Head of caudate nucleus (tissue), 42 donors: ENCODE results near the gene PRSS50.
"Not testable (repeated sequence)": the region's sequence is repeated elsewhere in the genome, so short reads cannot be mapped to it uniquely, and the experiment has no call there.

Source experiments
- DNase-seq, 42 donors: peaks; one replicate each; pipeline versions ENCODE4 v3.0.0 to v3.0.0-alpha.2; 2020 to 2021; ENCODE audit warnings: mixed read lengths in 7 of 42
- intact Hi-C: fragments of 100-400 bp; cut with DNase I; formaldehyde crosslinking; loops from one replicate; pipeline ENCODE4 v1.15.0; 2022

The PRSS50 gene, protein sequence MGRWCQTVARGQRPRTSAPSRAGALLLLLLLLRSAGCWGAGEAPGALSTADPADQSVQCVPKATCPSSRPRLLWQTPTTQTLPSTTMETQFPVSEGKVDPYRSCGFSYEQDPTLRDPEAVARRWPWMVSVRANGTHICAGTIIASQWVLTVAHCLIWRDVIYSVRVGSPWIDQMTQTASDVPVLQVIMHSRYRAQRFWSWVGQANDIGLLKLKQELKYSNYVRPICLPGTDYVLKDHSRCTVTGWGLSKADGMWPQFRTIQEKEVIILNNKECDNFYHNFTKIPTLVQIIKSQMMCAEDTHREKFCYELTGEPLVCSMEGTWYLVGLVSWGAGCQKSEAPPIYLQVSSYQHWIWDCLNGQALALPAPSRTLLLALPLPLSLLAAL

DNA sequence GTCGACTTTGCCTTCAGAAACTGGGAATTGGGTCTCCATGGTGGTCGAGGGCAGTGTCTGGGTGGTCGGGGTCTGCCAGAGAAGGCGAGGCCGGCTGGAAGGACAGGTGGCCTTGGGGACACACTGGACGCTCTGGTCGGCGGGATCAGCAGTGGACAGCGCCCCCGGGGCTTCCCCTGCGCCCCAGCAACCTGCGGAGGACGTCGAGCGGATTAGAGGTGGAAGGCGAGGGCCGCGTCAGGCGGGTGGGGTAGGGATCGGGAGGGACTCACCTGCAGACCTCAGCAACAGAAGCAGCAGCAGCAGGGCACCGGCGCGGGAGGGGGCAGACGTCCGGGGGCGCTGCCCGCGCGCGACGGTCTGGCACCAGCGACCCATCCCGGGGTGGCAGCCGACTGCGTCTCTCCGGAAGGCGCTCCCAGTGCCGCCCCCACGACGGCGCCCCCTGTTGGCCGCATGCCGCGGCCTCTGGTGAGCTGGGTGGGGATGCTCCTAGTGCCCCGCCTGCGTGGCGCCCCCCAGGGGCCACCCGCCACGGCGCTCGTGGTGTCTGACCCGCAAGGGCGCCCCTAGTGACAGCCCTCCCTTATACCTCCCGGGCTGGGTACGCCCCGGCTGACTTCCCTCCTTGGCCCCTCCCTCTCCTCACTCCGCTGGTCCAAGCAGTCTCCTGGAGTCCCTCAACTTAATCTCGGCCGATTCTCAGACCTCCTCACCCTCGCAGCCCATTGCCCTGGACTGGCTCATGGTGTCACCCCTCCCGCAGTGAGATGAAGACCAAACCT is at the start of gene PRSS50:
PRSS50 (minus strand) TSS at position 423 of the 785 bp plus-strand sequence; CDS start at position 378, 45 bp downstream.
- DNase-seq = peak in 17 of 42 donors; percentile 2 to 36 (median 10)
- intact Hi-C loops = no loop called here

DNA sequence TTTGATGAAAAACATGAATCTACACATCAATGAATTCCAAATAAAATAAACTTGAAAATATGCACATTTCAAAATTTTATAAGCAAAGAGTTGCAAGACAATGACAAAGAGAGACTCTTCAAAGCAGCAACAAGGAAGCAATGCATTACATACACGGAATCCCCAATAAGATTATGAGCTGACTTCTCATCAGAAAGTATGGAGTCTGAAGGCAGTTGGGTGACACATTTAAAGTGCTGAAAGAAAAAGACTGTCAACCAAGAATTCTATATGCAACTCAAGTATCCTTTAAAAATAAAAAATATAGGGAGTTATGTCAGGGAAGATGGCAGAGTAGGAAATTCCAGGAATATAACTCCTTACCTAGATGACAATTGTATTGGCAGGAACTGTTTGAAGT is 46.5 kb upstream of the PRSS50 start:
- no peak for DNase-seq
- intact Hi-C loops = no loop called here

DNA sequence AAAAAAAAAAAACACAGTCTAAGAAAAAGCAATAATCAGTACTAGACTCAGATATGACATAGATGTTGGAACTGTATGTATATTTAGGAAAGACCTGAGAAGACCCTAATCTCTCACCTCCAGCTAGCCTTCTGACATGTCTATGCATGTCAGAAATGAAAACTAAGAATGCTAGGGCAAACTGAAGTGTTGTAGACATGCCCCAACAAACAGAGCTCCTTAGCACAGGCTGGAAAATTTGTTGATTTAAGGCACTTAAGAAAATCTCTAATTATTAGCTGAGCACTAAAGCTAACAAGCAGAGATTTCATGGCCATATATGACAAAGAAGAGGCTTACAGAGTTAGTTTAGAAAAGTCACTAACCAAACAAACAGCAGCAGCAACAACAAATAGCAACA is 45.5 kb upstream of the PRSS50 start:
- intact Hi-C loops = no loop called here
- DNase-seq = no peak

DNA sequence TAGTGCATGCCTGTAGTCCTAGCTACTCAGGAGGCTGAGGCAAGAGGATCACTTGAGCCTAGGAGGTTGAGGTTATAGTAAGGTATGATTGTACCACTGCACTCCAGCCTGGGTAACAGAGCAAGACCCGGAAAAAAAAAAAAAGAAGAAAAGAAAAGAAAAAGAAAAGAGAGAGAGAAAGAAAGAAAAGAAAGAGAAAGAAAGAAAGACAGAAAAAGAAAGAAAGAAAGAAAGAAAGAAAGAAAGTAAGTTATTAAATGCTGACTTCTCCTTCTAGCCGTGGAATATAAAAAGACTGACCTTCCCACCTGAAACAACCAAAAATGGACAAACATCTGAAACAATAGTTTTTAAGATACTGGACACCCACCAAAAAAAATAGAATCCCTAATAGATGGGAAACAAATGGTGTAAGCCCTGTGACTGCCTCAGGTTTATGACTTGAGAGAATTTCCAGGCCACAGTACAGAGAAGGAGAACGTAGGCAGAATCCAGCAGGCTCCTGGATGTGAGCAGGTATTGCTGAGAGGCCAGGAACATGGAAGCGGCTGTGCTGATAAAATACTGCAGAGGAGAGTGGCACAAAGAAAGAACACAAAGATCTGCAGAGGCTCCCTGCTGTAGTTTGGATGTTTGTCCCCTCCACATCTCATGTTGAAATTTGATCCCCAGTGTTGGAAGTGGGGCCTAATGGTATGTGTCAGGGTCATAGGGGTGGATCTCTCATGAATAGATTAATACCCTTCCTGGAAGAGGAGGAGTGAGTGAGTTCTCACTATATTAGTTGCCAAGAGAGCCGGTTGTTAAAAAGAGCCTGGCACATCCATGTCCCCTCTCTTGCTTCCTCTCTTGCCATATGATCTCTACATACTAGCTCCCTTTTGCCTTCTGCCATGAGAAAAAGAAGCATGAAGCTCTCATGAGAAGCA is 41.8 kb upstream of the PRSS50 start:
- DNase-seq = no peak
- intact Hi-C loops = no loop called here

DNA sequence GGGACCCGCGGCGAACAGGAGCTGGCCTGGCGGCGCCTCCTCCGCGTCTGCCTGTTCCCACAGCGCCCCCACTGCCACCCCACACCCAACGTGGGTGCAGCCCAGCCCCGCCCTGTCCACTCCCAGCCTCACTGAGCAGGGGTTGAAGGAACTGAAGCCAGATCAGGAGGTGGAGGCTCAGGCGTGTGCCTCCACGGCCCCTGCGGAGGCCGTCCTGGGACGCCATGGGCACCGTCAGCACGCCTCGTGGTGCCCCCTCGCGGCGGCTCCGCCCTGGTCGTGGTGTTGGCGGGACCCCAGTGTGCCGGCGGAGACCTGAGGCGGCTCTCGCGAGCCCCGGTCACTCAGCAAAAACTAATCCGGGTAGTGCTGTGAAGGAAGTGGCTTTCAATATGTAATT is 39.0 kb upstream of the PRSS50 start:
- no peak for DNase-seq
- intact Hi-C loops = no loop called here

DNA sequence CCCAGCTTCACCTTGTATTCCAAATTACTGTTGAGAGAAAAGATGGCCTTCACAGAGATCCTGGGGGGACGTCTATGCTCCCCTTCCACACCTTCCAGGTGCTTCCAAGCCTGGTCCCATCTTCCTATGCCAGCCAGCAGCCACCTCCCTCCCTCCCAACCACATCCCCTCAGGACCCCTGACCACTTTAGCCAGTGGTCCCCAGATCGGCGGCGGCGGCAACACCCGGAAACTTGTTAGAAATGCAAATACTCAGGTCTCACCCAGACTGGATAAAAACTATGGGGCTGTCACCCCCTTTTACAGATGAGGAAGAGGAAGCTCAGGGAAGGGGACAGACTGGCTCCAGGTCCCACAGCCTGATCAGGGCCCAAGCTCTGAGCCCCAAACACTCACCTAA is 38.0 kb upstream of the PRSS50 start:
- DNase-seq = no peak
- intact Hi-C loops = no loop called here

DNA sequence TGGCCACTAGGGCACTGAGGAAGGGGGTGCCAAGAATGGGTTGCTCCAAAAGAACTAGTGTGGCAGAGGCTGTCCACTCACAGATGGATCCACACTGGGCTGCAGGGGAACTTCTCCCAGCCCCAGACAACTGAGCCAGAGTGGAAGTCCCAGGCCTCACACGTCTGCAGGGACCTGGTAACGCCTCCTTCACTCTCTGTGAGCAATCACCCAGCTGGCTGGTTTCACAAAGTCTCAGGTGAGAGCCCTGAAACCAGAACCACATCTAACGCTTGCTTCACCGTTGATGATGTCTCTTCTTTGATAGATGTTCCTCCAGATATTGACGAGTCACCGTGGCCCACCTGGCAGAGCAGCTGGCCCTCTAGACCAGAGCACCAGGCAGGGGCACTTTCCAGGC is 35.5 kb upstream of the PRSS50 start:
- DNase-seq, intact Hi-C loops: not testable (repeated sequence)

DNA sequence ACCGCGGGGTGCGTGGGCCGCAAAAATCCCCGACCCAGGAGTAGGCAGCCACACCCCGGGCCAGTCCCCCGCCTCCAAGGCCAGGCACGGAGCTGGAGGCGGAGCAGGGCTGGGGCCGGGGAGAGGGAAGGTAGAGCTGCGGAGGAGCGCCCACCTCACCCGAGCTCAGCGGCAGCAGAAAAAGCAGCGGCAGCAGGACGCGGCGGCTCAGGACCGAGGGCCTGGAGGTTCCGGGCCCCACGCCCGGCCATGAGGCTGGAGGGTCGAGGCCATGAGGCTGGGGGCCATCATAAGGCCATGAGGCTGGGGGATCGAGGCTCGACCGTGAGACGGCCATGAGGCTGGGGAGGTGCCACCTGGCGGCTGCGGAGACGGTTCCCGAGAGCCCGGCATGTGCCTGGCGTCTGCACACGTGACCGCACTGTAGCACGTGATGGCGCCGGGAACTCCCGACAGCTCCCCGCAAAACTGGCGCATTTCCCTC is 32.9 kb upstream of the PRSS50 start:
- DNase-seq = no peak
- intact Hi-C loops = no loop called here

DNA sequence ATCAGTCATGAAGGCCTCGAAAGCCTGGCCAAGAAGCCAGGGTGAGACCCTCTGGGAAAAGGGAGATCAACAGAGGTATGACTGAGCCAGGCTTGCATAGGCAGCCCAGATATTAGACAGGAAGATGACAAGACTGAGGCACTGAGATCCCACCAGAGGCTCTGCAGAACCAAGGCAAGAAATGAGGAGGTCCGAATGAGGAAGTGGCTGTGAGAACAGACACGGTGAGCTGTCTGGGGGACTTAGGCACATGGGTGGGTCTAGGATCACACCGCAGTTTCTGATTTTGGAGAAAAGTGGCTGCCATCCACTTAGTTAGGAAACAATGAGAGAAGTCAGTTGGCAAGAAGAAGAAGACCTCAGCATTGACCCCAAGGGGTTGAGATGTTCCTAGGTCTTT is 31.5 kb upstream of the PRSS50 start:
- DNase-seq = peak in 1 of 42 donors; percentile 7
- intact Hi-C loops = no loop called here

DNA sequence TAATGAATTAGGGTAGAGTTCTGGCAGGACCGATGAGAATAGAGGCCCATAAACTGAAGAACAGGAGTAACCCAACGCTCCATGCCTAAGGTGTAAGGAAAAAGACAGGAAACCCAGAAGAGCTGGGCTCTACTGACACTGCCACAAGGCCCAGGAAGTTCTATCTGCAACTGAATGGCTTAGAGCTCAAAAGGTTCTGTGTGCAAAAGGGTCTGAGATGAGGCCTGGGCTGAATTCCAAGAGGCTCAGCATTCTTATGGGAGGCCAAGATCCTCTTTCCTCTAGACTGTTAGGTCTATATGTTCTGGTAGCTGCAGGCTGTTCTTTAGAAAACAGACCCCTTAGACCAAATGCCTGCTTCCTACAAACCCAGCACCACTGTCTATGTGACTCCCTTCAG is 30.5 kb upstream of the PRSS50 start:
- intact Hi-C loops = no loop called here
- DNase-seq = no peak

DNA sequence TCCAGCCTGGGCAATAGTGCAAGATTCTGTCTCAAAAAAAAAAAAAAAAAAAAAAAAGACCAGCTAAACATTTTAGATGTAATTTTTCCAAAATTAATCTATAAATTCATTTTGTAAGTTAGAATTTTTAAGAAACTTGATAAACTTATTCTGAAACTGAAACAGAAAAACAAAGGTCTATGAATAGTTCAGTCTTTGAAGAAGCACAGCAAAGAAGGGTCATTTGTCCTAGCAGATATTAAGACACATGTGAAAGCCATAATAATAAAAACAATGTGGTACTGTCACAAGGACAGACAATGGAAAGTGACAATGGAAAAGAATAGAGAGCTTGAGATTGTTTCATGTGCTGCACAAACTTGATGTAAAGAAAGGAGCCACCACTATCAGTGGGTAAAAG is 29.0 kb upstream of the PRSS50 start:
- intact Hi-C loops = no loop called here
- no peak for DNase-seq

DNA sequence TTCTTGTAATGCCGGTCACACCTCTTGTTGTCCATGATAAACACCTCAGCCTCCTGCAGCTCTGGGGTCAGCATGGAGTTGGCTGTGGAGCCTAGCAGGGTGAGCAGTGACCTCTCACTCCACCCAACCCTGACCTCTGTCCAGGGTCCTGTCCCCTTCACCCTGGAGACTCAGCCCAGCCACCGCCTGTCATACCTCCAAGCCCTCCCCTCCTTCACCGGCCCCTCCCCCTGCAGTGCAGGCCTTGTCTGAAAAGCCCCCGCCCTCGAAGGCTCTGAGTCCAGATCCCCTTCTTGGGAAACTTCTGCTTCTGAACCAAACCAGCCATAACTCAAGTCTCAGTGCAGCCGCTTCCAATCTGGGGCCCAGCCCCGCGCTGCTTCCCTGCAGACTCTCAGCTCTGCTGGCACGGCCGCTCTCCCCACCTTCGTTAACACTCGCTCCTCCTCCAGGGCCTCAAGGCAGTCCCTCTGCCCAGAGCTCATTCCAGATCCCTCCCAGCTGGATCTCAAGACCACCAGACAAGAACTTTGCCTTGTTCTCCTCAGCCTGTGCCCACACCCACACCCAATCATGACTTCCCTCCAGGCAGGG is 25.4 kb upstream of the PRSS50 start:
- intact Hi-C loops = no loop called here
- DNase-seq = peak in 1 of 42 donors; percentile 13

DNA sequence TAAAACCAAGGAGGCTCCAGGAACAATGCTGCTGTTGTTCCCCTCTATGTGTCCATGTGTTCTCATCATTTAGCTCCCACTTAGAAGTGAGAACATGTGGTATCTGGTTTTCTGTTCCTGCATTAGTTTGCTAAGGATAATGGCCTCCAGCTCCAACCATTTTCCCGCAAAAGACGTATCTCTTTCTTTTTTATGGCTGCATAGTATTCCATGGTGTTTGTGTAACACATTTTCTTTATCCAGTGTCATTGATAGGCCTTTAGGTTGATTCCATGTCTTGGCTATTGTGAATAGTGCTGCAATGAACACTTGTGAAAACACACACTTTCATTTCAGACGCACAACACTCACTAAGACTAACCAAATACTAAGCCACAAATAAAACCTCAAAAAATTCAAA is 21.9 kb upstream of the PRSS50 start:
- intact Hi-C loops, DNase-seq: not testable (repeated sequence)

DNA sequence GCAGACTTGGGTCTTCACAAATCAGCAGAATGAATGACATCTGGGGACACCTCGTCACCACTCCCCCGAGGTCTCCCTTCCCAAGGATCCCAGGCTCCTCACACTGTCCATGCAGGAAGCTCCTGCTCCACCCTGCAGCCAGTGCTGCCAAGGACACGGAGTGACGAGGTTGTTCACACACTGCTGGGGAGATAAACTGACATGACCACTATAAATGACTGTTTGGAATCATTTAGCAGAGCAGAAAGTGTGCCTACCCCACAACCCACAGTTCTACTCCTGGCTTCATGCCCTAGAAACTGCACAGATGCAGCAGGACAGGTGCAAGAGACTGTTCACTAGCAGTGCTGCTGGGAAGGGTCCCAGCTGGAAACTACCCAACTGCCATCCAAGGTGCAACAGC is 19.7 kb upstream of the PRSS50 start:
- peak in 4 of 42 donors; percentile 4 to 10 (median 10) for DNase-seq
- intact Hi-C loops = no loop called here

DNA sequence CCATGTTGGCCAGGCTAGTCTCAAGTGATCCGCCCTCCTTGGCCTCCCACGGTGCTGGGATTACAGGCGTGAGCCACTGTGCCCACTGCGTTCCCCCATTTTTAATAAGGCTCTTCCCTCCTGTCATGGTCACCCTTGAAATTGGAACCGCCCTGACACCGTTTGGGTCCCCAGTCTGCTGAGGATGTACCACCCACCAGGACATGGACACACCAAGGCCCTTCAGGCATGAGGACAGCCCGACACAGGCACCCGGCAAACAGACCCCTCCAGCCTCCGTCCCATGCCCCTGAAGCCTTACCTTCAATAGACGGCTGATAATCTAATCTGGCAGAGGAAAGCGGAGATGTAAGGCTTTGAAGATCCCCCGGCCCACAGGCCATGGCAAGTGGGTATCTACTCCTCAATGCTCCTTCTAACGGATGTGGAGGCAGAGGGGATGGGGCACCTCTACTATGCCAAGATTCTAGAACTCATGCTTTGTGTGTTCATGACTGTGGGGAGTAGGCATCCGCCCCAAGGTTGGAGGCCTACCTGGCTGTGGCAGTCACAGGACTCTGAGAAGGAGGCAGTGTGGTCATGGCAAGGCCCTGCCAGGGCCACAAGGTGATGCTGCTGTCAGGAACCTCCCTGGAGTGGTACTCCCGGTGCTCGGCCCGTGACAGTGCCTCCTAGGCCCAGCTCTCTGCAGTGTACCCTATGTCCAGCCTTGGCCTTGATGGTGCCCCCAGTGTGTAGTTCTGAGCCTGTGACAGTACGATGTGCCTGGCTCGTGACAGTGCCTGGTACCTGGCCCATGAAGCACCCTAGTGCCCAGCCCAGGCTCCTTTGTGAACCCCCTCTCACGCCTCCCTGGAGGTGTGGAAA is 18.6 kb upstream of the PRSS50 start:
- peak in 6 of 42 donors; percentile 4 to 32 (median 12) for DNase-seq
- intact Hi-C loops = no loop called here

DNA sequence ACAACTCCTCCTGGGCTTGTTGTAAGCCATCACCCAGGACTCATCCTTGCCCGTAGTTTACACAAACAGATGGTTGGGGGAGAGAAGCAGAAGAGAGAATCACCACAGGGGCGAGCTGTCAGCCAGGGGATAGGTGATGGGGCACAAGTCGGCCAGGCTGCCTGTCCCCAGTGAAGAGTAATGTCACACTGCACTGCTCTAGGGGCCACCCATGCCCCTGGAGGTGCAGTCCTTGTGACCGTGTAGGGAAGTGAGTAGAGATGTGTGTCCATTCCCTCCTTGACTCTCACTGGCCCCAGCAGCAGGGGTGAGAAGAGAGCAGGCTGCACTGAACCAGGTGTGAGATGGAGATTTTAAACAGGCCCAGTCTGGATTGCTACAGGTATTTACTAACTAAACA is 17.1 kb upstream of the PRSS50 start:
- peak in 7 of 42 donors; percentile 1 to 29 (median 11) for DNase-seq
- intact Hi-C loops = no loop called here

DNA sequence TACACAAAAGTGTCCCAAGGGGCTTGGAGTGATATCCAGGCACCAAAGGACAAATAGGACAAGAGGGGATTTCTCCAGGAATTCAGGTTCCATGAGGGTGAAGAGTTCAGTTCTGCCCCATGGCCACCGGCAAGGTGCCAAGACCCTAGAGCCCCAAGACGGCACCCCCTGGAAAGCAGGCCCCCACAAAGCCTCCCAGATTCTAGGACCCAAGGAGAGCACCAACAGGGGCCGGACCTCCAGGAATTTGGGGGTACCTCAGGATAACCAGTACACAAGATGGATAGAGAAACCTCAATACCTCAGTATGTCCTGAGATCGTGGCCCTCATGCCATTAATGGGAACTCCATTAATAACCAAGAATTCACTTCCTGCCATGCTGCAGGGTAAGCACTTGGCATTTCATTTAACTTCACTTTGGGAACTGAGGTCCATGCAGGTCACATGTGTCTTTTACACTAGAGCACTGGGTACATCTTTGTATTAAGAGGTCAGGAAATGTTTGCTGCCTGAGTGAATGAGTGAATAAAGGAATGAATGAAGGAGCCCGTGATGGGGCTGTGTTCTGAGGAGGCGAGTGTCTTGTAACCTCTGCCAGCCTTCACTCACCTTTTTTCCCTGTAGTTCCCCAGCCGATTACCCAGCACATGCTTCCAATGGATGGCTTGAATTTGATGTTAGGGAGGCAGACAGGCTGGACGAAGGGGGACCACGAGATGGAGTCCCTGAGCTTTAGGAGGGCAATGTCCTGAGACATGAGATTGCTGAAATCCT is 15.5 kb upstream of the PRSS50 start:
- DNase-seq = peak in 6 of 42 donors; percentile 2 to 29 (median 10)
- intact Hi-C loops = no loop called here
